K562 (cell line): ENCODE data around the gene DYNLL1. TPM values are rescaled to one million over a fixed set of nuclear protein-coding genes. Genes with fewer than 3 reads are reported as not detected.

ENCODE experiments used
- ASH1L ChIP-seq: fragments of 450-650 bp; IDR thresholded peaks from 2 replicates; pipeline ENCODE4 v1.6.1; 2018; ENCODE audit warnings: borderline replicate concordance, mild to moderate bottlenecking, low read depth; ENCODE audit not compliant: partially characterized antibody
- CBX8 ChIP-seq: fragments of 200-600 bp; sonication (generic); IDR thresholded peaks from 2 replicates; pipeline ENCODE4 v1.6.1; 2012; ENCODE audit warnings: borderline replicate concordance, mixed run types, low read depth, mild to moderate bottlenecking, moderate library complexity, mixed read lengths, low read length, control low read depth, inconsistent platforms; ENCODE audit not compliant: poor library complexity, severe bottlenecking; ENCODE audit errors: extremely low read depth
- CXXC5 ChIP-seq: fragments of 250-450 bp; sonication (Bioruptor Pico); IDR thresholded peaks from 2 replicates; pipeline ENCODE4 v1.8.0; 2022; ENCODE audit warnings: inconsistent platforms, mild to moderate bottlenecking, moderate library complexity
- E2F3 ChIP-seq: fragments of 250-450 bp; sonication (Bioruptor Pico); IDR thresholded peaks from 2 replicates; pipeline ENCODE4 v1.4.0; 2020; ENCODE audit warnings: mild to moderate bottlenecking
- ETV5 ChIP-seq: sonication (generic); formaldehyde crosslinking; IDR thresholded peaks from 2 replicates; pipeline ENCODE4 v1.4.0; 2020; ENCODE audit warnings: low read depth, mild to moderate bottlenecking, missing genetic modification reagents
- HDAC6 ChIP-seq: IDR thresholded peaks from 2 replicates; pipeline ENCODE4 v1.6.1; 2012; ENCODE audit warnings: low read depth, mild to moderate bottlenecking, control low read depth, inconsistent platforms, low read length, moderate library complexity
- HMG20A ChIP-seq: fragments of 450-650 bp; formaldehyde crosslinking; conservative IDR thresholded peaks from 2 replicates; pipeline ENCODE4 v1.4.0; 2020; ENCODE audit warnings: mild to moderate bottlenecking, mixed read lengths
- HNRNPUL1 ChIP-seq: fragments of 200-400 bp; formaldehyde crosslinking; IDR thresholded peaks from 2 replicates; pipeline ENCODE4 v1.6.1; 2017; ENCODE audit warnings: low read length
- POLR3G ChIP-seq: IDR thresholded peaks from 2 replicates; pipeline ENCODE4 v1.6.1; 2011; ENCODE audit not compliant: insufficient read length, insufficient replicate concordance; ENCODE audit errors: extremely low read depth
- RCOR1 ChIP-seq, 2 experiments: IDR thresholded peaks; 2 replicates each; pipeline ENCODE4 v1.6.1; 2012; ENCODE audit warnings: low read depth in 2 of 2, low read length in 2 of 2, borderline replicate concordance in 1 of 2, improper control_type of control experiment in 1 of 2
- SNIP1 ChIP-seq: fragments of 450-650 bp; IDR thresholded peaks from 2 replicates; pipeline ENCODE4 v1.7.1; 2017; ENCODE audit warnings: low read depth, mild to moderate bottlenecking
- TAF9B ChIP-seq: fragments of 450-650 bp; IDR thresholded peaks from 2 replicates; pipeline ENCODE4 v1.6.1; 2018; ENCODE audit warnings: mild to moderate bottlenecking; ENCODE audit not compliant: partially characterized antibody
- TBP ChIP-seq: optimal IDR thresholded peaks from 2 replicates; pipeline ENCODE3; 2011; ENCODE audit warnings: low read depth, low read length, improper control_type of control experiment
- TCF3 ChIP-seq: sonication (generic); formaldehyde crosslinking; IDR thresholded peaks from 2 replicates; pipeline ENCODE4 v1.4.0; 2020; ENCODE audit warnings: mild to moderate bottlenecking, missing genetic modification reagents
- XRCC4 ChIP-seq: IDR thresholded peaks from one replicate; pipeline ENCODE4 v1.6.1; 2011; ENCODE audit not compliant: insufficient read depth, insufficient read length; ENCODE audit errors: extremely low read depth
- ZC3H4 ChIP-seq: sonication (generic); formaldehyde crosslinking; IDR thresholded peaks from 2 replicates; pipeline ENCODE4 v1.9.0; 2021; ENCODE audit warnings: missing genetic modification reagents, borderline replicate concordance
- polyA plus RNA-seq, 8 experiments: library from polyadenylated mRNA; depleted of rRNA in 4 of 8; stranded (reverse) in 5 of 8; unstranded in 3 of 8; fragments of >200 nt; fragmentation: Nextera tagmentation in 2 of 8; fragmentation: Illumina TruSeq in 1 of 8; extraction: Ambion mirVana in 2 of 8; extraction: Trizol in 1 of 8; gene quantifications; 2 replicates each; pipeline versions ENCODE4 v1.2.1 to v1.2.3, GENCODE V29; 2011 to 2014; ENCODE audit warnings: inconsistent platforms in 1 of 8, missing spikeins in 1 of 8
- total RNA-seq, 7 experiments: library from RNA; depleted of rRNA in 6 of 7; stranded (reverse); fragments of >200 nt in 6 of 7; fragmentation: Illumina TruSeq in 2 of 7; extraction: Trizol in 2 of 7; gene quantifications; 2 replicates each; pipeline versions ENCODE4 v1.2.1 to v1.2.3, GENCODE V29; 2011 to 2021; ENCODE audit warnings: low replicate concordance in 1 of 7
- TF ChIP-seq, protein P1 (sequence below): fragments of 450-650 bp; IDR thresholded peaks from 2 replicates; pipeline ENCODE4 v1.6.1; 2018; ENCODE audit not compliant: partially characterized antibody
- TF ChIP-seq, protein P2 (sequence below), 2 experiments: fragments of 450-650 bp in 1 of 2; sonication (generic) in 1 of 2; formaldehyde crosslinking; conservative IDR thresholded peaks; 2 replicates each; pipeline versions ENCODE4 v1.4.0 to v1.8.1; 2020 to 2022; ENCODE audit warnings: mild to moderate bottlenecking in 1 of 2, missing genetic modification reagents in 1 of 2
- TF ChIP-seq, protein P3 (sequence below): fragments of 450-650 bp; conservative IDR thresholded peaks from 2 replicates; pipeline ENCODE4 v1.6.1; 2016; ENCODE audit warnings: missing genetic modification characterization, low read depth, mild to moderate bottlenecking, control low read depth, missing compliant biosample characterization
- TF ChIP-seq, protein P4 (sequence below): fragments of 450-650 bp; IDR thresholded peaks from 2 replicates; pipeline ENCODE4 v1.6.1; 2016; ENCODE audit warnings: mild to moderate bottlenecking

The DYNLL1 gene
- total and polyA plus RNA-seq, 9 of the 15 experiments (the other 6 are each of a cell fraction or from before 2014, with no cell fraction given): 303 to 1,112 (median 468) TPM

DNA sequence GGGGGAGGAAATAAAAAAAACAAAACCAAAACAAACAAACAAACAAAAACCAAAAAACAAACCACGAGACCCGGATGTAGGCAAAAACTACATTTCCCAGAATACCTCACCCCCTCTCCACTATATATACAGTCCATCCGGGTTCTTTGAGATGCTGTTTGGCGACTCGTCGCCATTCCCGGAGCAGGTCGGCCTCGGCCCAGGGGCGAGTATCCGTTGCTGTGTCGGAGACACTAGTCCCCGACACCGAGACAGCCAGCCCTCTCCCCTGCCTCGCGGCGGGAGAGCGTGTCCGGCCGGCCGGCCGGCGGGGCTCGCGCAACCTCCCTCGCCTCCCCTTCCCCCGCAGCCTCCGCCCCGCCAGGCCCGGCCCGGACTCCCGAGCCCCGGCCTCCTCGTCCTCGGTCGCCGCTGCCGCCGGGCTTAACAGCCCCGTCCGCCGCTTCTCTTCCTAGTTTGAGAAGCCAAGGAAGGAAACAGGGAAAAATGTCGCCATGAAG, 38.3 kb downstream of the DYNLL1 start, which contains the start of gene RNF10 (continued):
- TF ChIP-seq, protein P1, sequence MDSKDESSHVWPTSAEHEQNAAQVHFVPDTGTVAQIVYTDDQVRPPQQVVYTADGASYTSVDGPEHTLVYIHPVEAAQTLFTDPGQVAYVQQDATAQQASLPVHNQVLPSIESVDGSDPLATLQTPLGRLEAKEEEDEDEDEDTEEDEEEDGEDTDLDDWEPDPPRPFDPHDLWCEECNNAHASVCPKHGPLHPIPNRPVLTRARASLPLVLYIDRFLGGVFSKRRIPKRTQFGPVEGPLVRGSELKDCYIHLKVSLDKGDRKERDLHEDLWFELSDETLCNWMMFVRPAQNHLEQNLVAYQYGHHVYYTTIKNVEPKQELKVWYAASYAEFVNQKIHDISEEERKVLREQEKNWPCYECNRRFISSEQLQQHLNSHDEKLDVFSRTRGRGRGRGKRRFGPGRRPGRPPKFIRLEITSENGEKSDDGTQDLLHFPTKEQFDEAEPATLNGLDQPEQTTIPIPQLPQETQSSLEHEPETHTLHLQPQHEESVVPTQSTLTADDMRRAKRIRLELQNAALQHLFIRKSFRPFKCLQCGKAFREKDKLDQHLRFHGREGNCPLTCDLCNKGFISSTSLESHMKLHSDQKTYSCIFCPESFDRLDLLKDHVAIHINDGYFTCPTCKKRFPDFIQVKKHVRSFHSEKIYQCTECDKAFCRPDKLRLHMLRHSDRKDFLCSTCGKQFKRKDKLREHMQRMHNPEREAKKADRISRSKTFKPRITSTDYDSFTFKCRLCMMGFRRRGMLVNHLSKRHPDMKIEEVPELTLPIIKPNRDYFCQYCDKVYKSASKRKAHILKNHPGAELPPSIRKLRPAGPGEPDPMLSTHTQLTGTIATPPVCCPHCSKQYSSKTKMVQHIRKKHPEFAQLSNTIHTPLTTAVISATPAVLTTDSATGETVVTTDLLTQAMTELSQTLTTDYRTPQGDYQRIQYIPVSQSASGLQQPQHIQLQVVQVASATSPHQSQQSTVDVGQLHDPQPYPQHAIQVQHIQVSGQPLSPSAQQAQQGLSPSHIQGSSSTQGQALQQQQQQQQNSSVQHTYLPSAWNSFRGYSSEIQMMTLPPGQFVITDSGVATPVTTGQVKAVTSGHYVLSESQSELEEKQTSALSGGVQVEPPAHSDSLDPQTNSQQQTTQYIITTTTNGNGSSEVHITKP: no peak
- no peak for TF ChIP-seq CBX8
- TF ChIP-seq CXXC5 (CRISPR knock-in tag): peak; percentile 34; the same call in 1 of the 2 replicates
- TF ChIP-seq TCF3: no peak
- TF ChIP-seq HMG20A (CRISPR knock-in tag): no peak
- no peak for TF ChIP-seq ZC3H4
- TF ChIP-seq, protein P2, sequence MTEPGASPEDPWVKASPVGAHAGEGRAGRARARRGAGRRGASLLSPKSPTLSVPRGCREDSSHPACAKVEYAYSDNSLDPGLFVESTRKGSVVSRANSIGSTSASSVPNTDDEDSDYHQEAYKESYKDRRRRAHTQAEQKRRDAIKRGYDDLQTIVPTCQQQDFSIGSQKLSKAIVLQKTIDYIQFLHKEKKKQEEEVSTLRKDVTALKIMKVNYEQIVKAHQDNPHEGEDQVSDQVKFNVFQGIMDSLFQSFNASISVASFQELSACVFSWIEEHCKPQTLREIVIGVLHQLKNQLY (CRISPR knock-in tag; conservative IDR thresholded peaks at IDR 0.05): no peak
- no peak for TF ChIP-seq HDAC6
- peak; percentile 53 for TF ChIP-seq TAF9B
- TF ChIP-seq ASH1L: peak; percentile 69
- no peak for TF ChIP-seq HNRNPUL1
- peak in 1 of 2 experiments; percentile 55; a peak in 1 of 4 replicates for TF ChIP-seq RCOR1 (IDR thresholded peaks at IDR 0.05; ENCODE audit: borderline replicate concordance in 1 of 2, low read depth in 2 of 2, low read length in 2 of 2)
- peak; percentile 98 for TF ChIP-seq TBP
- TF ChIP-seq POLR3G: no peak
- TF ChIP-seq, protein P3, sequence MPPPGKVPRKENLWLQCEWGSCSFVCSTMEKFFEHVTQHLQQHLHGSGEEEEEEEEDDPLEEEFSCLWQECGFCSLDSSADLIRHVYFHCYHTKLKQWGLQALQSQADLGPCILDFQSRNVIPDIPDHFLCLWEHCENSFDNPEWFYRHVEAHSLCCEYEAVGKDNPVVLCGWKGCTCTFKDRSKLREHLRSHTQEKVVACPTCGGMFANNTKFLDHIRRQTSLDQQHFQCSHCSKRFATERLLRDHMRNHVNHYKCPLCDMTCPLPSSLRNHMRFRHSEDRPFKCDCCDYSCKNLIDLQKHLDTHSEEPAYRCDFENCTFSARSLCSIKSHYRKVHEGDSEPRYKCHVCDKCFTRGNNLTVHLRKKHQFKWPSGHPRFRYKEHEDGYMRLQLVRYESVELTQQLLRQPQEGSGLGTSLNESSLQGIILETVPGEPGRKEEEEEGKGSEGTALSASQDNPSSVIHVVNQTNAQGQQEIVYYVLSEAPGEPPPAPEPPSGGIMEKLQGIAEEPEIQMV: no peak
- TF ChIP-seq, protein P4, sequence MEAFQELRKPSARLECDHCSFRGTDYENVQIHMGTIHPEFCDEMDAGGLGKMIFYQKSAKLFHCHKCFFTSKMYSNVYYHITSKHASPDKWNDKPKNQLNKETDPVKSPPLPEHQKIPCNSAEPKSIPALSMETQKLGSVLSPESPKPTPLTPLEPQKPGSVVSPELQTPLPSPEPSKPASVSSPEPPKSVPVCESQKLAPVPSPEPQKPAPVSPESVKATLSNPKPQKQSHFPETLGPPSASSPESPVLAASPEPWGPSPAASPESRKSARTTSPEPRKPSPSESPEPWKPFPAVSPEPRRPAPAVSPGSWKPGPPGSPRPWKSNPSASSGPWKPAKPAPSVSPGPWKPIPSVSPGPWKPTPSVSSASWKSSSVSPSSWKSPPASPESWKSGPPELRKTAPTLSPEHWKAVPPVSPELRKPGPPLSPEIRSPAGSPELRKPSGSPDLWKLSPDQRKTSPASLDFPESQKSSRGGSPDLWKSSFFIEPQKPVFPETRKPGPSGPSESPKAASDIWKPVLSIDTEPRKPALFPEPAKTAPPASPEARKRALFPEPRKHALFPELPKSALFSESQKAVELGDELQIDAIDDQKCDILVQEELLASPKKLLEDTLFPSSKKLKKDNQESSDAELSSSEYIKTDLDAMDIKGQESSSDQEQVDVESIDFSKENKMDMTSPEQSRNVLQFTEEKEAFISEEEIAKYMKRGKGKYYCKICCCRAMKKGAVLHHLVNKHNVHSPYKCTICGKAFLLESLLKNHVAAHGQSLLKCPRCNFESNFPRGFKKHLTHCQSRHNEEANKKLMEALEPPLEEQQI: no peak
- 0 out of 2 replicates have a peak, but pooled peaks have one; percentile 16 for TF ChIP-seq ETV5 (CRISPR knock-in tag)
- no peak for TF ChIP-seq SNIP1
- no peak for TF ChIP-seq E2F3 (CRISPR knock-in tag)
- no peak for TF ChIP-seq XRCC4
